Frontal cortex (tissue), 4 donors: ENCODE measurements around the gene TXNL4A. TPM values are rescaled to one million over a fixed set of nuclear protein-coding genes. Genes with fewer than 3 reads are reported as not detected.
A peak's percentile ranks its signal among the peaks of the same experiment; 100 is the strongest.
"Not testable (repeated sequence)": the region's sequence is repeated elsewhere in the genome, so short reads cannot be mapped to it uniquely, and the experiment has no call there.

Source experiments
- DNase-seq, 2 donors: peaks; one replicate each; pipeline ENCODE4 v3.0.0; 2012; ENCODE audit warnings: low spot score in 2 of 2
- FAIRE-seq: peaks from 2 replicates; lab custom pipeline; 2012; peaks lifted over from hg19 to GRCh38; lab: Jason Lieb, UNC
- total RNA-seq: library from RNA; depleted of rRNA; stranded (reverse); fragments of >200 nt; gene quantifications from one replicate; pipeline ENCODE4 v1.2.3, GENCODE V29; 2014
- donor health status: control.
- donor health status: control.
- donor health status: control.

Gene TXNL4A
- total RNA-seq, 1 donor from 2014 or later = 39.1 TPM

DNA sequence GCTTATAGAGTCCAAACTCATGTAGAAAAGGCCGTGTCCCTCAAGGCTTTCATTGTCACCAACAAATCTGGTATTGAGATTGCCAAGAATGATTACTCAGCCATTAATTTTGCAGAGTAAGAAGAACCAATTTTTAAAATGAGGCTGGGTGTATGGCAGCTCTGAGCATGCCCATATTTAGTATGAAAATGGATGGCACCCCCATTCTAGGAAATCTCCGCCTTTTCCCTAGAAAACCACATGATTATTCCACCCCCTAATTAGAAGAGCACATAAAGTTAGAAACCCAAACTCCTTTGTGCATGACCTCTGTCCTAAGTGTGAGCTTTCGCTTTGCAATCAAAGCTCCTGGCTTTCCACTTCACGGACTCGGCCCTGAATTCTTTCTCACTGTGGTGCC lies 14.1 kb upstream of the TXNL4A start:
- FAIRE-seq = no peak
- no peak for DNase-seq

- DNase-seq (no peak), FAIRE-seq (no peak)
Observed at GRCh38 chr18:80000877-80001276, 12.5 kb upstream of the TXNL4A start.

DNA sequence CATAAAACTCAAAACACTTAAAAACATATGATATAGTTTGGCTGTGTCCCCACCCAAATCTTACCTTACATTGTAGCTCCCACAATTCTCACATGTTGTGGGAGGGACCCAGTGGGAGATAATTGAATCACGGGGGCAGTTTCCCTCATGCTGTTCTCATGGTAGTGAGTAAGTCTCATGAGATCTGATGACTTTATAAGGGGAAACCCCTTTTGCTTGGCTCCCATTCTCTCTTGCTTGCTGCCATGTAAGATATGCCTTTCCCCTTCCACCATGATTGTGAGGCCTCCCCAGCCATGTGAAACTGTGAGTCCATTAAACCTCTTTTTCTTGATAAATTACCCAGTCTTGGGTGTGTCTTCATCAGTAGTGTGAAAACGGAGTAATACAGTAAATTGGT lies 11.3 kb upstream of the TXNL4A start:
- FAIRE-seq, DNase-seq: not testable (repeated sequence)

DNA sequence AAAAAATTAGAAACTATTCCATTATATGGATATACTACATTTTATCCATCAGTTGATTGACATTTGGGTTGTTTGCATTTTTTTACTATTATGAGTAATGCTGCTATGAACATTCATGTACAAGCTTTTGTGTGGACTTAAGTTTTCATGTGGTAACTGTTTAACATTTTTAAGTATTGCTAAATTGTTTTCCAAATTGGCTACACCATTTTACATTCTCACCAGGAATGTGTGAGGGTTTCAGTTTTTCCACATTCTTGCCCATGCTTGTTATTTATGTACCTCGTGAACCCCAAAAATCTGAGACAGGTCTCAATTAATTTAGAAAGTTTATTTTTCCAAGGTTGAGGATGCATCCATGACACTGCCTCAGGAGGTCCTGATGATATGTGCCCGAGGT lies 3.1 kb upstream of the TXNL4A start:
- DNase-seq = no peak
- FAIRE-seq = no peak

DNA sequence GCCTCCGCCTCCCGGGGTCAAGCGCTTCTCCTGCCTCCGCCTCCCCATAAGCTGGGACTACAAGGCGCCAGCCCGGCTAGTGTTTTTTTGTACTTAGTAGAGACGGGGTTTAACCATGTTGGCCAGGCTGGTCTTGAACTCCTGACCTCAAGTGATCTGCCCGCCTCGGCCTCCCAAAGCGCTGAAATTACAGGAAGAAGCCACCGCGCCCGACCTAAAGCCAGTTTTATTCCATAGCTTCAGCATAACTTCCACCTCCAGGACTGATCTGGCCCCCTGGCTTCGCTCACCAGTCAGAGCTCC lies 783 bp upstream of the TXNL4A start:
- FAIRE-seq = no peak

GRCh38 chr18:79988071-79988450 lies 302 bp downstream of the TXNL4A start:
- DNase-seq (peak in 1 of 2 donors; percentile 67), FAIRE-seq (no peak)

More for the DNA sequence above, 783 bp upstream of the TXNL4A start:
- no peak for DNase-seq

GRCh38 chr18:79987566-79987965 lies 797 bp downstream of the TXNL4A start:
- DNase-seq = no peak
- FAIRE-seq = no peak

GRCh38 chr18:79986726-79987125 lies 1.6 kb downstream of the TXNL4A start:
- DNase-seq = no peak
- FAIRE-seq = no peak

DNA sequence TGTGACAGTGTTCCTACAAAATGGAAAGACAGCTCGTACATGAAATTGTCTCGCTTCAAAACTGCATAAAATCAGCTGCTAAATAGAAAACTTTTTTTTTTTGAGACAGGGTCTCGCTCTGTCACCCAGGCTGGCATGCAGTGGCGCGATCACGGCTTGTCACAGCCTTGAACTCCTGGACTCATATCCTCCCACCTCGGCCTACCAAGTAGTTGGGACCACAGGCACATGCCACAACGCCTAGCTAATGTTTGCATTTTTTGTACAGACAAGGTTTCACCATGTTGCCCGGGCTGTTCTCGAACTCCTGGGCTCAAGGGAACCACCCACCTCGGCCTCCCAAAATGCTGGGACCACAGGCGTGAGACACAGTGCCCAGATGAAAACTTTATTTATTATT lies 3.2 kb downstream of the TXNL4A start:
- FAIRE-seq (no peak), DNase-seq (no peak)

GRCh38 chr18:79983793-79984192 lies 4.6 kb downstream of the TXNL4A start:
- no peak for FAIRE-seq
- no peak for DNase-seq

DNA sequence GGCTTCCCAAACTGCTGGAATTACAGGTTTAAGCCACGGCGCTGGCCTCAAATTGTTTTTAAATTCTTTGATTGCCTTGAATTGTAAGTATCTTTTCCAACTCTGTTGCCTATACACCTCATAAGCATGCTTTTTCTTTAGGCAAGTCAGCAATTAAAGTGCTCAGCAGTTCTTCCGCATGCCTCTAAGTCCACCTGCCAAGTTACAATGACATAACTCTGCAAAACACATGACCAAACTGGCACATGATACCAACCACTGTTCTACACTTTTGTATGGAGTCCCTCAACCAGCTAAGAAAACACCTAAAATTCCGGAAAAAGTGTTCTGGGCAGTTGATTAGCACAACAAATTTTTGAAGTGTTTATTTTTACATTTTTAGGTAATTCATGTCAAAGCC lies 5.1 kb downstream of the TXNL4A start:
- DNase-seq = no peak
- no peak for FAIRE-seq

GRCh38 chr18:79982736-79983135 lies 5.6 kb downstream of the TXNL4A start:
- FAIRE-seq (no peak), DNase-seq (peak in 1 of 2 donors; percentile 52)

GRCh38 chr18:79980585-79980984 lies 7.8 kb downstream of the TXNL4A start:
- FAIRE-seq (no peak), DNase-seq (no peak)

GRCh38 chr18:79979843-79980242 lies 8.5 kb downstream of the TXNL4A start:
- FAIRE-seq = no peak
- no peak for DNase-seq

- FAIRE-seq (no peak), DNase-seq (no peak)
Observed at GRCh38 chr18:79975985-79976680, 12.2 kb downstream of the TXNL4A start.

- FAIRE-seq (no peak), DNase-seq (no peak)
Observed at GRCh38 chr18:79975043-79975442, 13.3 kb downstream of the TXNL4A start.

- FAIRE-seq = no peak
Observed at GRCh38 chr18:79974025-79974654, 14.2 kb downstream of the TXNL4A start.

DNA sequence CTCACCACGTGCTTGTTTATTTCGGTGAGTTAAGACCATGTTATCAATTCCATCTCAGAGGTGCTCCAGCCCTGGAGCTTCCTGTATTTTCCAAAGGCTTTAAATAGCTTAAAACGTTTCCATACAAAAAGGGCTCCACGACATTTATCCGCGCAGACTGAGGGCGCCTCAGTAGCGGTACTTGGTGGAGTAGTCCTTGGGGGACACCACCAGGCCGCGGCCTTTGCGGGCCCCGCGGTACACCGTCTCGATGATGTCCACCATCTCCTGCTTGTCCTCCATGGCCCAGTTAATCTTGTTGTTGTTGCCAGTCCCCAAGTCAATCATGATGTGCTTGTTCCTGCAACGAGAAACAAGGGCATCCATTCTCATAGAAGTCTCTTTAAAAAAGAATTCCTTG lies 14.8 kb downstream of the TXNL4A start:
- FAIRE-seq (no peak), DNase-seq (no peak)

More at GRCh38 chr18:79974025-79974654, 14.2 kb downstream of the TXNL4A start:
- DNase-seq = no peak

DNA sequence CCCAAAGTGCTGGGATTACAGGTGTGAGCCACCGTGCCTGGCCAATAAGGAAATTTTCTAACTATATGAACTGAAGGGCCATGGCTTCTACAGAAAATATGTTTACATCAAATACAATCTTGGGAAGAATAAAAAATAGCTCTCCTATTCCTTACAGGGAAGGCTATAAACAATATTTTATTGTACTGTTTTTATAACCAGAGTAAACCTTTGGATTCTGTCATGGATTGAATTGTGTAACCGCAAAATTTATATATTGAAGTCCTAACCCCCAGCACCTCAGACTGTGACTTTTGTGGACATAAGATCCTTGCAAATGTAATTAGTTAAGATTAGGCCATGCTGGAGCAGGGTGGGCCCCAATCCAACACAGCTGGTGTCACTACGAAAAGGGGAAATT lies 15.6 kb downstream of the TXNL4A start:
- FAIRE-seq = no peak
- DNase-seq = no peak

- DNase-seq = no peak
- no peak for FAIRE-seq
Observed at GRCh38 chr18:79971986-79972385, 16.4 kb downstream of the TXNL4A start.

DNA sequence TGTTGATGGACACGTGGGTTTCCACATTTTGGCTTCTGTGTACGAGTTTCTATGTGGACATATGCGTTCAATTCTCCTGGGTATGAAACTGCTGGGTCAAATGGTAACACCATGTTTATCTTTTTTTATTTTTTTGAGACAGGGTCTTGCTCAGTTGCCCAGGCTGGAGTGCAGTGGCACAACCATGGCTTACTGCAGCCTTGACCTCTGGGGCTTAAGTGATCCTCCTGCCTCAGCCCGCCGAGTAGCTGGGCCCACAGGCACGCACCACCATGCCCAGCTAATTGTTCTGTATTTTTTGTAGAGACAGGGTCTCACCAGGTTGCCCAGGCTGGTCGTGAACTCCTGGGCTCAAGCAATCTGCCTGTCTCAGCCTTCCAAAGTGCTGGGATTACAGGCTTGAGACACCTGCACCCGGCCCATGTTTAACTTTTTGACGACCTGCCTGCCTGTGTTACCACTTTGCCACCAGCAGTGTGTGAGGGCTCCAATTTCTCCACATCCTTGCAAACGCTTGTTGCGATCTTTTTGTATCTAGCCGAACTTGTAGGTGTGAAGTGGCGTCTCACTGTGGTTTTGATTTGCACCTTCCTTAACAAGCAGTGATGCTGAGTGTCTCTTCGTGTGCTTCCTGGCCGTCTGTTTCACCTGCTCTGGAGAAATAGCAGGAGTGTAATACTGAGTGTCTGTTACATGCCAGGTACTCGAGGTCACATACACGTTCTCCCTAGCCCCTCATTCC lies 17.0 kb downstream of the TXNL4A start:
- FAIRE-seq (no peak), DNase-seq (no peak)
